KBM-7 (cell line): Measurements from ENCODE around the gene CBX6.
A peak's percentile ranks its signal among the peaks of the same experiment; 100 is the strongest.
"Not testable (repeated sequence)": the region's sequence is repeated elsewhere in the genome, so short reads cannot be mapped to it uniquely, and the experiment has no call there.

Source experiments
- DNase-seq: peaks from one replicate; pipeline ENCODE4 v3.0.0-alpha.2; 2015
- in situ Hi-C: fragments of 300-500 bp; cut with MboI; formaldehyde crosslinking; loops from 2 replicates; pipeline ENCODE4 v1.14.3; 2020; ENCODE audit warnings: low sequenced_read_pairs, low pct_unique_long_range_greater_than_20kb, mixed read lengths

CBX6 gene

DNA sequence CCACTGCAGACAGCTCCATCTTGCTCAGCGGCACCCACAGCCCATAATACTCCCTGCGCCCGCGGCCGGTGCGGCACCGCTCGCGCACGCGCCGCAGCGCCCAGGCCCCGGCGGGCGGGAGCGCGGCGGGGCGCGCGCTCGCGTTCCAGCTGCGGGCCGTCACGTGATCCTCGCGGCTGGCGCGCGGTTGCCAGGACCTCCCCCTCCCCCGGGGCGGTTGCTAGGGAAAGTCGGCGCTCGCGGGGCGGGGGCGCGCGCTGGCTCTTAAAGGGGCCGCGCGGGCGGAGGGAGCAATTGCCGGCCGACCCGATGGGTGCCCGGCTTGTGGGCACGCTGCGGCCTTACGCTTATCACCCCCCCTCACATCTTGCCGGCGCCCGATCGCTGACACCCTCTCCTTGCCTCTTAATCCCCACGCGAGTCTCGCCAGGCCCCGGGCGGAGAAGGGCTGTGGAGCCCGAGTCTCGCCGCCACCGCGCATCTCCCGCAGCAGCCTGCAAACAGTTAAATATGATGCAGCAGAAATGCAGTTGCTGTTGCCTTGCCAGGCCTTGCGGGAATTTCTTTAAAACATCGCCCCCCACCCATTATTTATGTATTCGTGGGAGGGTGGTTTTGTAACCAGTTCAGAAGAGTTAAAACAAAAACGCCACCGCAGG lies at the start of gene CBX6:
CBX6 (minus strand) TSS at position 45 of the 659 bp plus-strand sequence; CDS start at position 19, 26 bp downstream.
- in situ Hi-C loops = no loop called here
- peak; percentile 91 for DNase-seq

DNA sequence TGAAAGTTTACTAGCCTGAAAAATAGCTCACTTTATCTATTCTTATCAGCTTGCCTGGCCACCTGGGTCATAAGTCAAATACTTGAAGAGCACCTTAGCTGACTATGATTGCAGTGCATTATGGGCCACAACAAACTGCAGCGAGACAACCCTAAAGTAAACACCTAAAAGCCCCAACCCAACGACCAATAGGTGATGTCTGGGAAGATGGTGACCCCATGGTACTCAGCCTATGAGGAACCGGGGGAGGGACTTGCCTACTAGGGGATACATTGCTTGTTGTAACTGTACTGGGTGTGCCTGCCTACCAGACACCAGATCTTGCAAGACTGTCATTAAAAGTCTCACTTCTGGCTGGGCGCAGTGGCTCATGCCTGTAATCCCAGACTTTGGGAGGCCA lies 49.8 kb upstream of the CBX6 start:
- in situ Hi-C loops = no loop called here
- no peak for DNase-seq

DNA sequence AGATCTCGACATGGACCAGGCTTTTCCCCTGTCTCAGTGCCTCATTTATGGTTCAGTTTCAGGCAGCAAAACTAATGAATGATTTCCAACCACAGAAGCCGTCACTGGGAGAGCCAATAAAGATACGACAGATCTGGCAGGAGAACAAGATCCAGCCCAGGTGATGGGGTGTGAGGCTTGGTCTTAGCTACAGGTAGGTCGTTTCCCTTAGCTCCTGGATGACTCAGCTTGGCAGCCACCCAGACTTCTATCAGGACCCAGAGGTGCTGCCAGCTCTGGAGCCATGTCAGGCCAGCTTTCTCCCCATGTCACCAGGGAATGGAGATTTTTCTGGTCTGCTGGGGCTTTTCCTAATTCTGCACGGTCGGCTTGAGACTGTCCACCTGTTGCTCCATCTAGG lies 49.1 kb upstream of the CBX6 start:
- DNase-seq = no peak
- in situ Hi-C loops = no loop called here

DNA sequence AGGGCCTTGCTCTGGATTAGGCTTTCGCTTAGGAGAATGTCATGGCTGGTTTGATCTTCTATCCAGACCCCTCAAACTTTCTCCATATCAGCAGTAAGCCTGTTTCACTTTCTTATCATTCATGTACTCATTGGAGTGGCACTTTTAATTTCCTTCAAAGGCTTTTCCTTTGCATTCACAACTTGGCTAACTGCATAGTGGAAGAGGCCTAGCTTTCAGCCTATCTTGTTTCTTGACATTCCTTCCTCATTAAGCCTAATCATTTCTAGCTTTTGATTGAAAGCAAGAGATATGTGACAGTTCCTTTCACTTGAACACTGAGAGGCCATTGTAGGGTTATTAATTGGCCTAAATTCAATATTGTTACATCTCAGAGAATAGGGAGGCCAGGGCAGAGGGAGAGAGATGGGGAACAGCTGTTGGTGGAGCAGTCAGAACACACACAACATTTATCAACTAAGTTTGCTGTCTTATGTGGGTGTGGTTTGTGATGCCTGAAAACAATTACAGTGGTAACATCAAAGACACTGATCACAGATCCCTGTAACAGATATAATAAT lies 47.7 kb upstream of the CBX6 start:
- in situ Hi-C loops = no loop called here
- no peak for DNase-seq

DNA sequence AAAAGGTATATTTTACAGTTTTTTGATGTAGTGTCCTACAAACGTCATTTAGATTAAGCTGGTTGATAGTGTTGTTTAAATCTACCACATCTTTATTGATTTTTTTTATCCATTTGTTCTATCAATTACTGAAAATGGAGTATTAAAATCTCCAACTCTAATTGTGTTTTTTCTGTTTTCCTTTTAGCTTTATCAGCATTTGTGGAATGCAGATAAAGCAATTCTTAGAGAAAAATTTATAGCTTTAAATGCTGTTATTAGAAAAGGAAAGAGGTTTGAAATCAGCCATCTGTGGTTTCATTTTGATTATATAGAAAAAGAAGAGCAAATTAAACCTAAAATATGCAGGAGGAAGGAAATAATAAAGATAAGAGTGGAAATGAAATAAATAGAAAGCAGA lies 39.4 kb upstream of the CBX6 start:
- in situ Hi-C loops = no loop called here

DNA sequence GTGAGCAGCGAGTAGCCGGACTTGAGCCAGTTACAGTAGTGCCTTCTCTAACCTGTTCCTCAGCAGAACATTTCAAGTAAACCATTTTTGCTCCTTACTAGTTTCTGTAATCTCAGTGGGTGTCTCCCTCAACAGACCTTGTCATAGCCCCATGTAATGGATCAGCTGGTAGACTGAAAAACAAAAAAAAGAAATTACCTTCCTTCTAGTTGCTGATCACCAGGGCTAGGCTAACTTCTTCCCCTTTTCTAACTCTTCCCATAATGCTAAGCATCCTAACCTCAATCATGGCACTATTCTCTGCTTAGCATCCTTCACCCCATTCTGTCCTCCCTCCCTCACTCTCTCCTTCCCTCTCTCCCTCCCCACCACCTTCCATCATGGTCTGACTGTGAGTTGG lies 35.8 kb upstream of the CBX6 start:
- DNase-seq = no peak
- in situ Hi-C loops = no loop called here

More for the DNA sequence above, 39.4 kb upstream of the CBX6 start:
- no peak for DNase-seq

DNA sequence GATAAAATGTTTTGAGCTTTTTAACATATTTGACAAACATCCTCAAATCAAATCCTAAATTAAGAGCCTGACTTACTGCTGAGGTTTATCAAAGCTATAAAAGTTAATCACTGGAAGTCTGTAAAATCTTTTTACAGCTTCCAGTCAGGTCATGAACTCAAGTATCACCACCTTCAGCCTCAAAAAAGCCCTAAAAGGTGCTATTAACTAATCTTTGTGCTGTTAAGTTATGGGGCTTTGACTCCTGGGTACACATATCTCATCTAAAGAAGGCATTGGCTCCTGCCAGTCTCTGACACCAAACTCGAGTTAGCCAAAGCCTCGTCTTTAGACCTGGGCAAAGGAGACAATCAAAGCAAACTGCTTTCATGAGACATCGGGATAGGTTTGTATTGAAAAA lies 34.0 kb upstream of the CBX6 start:
- in situ Hi-C loops = no loop called here
- DNase-seq = no peak

DNA sequence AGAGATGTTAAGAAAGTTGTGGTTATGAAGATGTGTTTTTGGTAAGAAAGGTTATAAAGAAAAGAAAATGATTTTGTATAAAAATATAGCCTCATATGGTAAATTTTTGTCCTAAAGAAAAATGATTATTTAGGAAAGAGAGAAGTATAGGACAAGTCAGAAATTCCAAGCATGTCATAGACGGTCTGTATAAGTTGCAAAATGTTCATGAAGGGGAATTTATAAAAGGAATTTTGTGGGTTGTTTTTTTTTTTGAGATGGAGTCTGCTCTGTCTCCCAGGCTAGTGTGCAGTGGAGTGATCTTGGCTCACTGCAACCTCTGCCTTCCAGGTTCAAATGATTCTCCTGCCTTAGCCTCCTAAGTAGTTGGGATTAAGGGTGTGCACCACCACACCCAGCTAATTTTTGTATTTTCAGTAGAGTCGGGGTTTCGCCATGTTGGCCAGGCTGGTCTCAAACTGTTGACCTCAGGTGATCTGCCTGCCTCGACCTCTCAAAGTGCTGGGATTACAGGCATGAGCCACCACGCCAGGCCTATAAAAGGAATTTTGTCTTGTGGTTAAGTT lies 32.1 kb upstream of the CBX6 start:
- DNase-seq = peak; percentile 12
- in situ Hi-C loops = not testable (repeated sequence)

DNA sequence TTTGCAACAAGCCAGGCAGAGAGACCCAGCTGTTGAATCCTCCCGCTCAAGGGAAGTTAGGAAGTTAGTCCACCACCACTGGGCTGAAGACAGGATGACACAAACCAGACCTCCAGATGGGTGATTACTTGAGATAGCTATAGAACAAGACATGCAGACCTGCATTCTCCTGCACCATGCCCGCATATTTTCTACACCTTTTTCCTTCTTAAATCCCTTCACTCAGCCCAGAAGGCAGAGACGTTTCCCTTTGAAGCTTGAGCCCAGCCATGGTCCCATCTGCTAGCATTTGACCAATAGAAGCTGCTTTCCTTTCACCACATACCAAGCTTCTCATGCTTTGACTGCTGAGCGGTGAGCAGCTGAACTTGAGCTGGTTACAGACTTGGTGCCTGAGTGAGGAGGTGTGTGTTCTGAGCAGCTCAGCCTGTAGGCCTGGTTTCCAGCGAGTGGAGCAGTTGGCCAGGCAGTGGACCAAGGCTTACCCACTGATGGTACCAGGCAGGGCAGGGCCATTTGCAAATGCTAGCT lies 29.2 kb upstream of the CBX6 start:
- DNase-seq = no peak
- in situ Hi-C loops = no loop called here

DNA sequence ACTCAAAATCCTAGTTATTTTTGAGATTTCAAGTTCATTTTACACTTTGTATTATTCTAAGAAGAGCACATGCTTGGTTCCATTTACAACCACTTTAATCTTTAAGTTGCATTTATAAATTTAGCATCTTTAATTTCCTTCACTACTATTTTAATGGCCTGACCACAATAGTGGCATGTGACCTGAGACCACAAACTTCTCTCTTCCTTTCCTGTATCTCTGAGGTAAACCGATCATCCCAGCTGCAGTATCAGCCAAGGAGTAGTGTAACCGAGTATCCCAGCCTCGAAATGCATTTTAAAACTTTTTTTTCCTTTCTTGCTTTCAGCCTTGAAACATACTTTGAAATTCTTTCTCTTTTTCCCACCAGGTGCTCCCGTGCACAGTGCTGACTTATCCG lies 28.7 kb upstream of the CBX6 start:
- DNase-seq = peak; percentile 37
- in situ Hi-C loops = no loop called here

DNA sequence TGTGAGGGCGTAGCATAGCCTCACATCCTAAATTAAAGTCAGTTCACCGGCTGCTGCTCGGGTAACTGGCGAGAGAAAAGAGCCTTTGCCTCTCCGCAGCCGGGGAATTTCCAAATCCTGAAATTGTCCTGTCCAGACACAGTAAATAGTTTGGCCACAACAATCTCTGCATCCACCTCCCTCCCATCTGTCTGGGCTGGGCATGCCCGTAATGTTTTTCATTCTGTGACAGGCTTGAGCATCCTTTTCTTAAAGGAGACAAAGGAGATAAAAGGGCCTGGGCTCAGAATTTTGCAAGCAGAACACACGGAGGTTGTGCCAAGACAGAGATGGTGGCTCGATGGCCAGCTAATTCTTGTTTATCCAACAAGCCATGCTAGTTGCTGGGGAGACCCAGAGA lies 19.2 kb upstream of the CBX6 start:
- no peak for DNase-seq
- in situ Hi-C loops = no loop called here

DNA sequence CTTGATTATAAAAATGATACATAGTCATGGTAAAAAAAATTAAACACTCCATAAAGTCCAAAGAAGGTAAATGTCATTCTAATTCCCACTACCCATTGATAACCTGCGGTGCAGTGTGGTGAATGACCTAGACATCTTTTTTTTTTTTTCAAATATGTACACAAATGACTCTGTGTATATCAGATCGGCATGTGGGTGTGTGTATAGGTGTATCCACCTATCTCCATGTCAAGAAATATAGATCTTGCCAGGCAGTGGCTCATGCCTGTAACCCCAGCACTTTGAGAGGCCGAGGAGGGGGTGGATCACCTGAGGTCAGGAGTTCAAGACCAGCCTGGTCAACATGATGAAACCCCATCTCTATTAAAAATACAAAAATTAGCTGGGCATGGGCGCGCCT lies 18.4 kb upstream of the CBX6 start:
- DNase-seq = no peak
- in situ Hi-C loops = no loop called here

DNA sequence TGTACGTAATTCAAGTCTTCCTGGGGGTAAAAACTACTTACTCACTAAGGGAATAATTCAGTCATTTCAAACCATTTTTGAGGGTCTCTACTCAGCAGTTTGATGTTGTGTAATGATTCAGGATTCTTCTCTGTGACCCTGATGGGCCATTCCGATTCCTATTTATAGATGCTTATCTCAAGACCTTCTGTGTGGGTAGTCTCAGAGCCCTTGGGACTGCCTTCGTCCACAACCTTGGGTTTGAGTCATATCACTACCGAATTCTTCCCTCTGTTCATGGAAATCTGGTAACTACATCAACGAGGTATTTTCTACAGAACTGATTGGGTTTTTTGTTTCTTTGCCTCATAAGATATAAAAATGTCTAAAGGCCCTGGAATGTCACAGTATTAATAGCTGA lies 14.3 kb upstream of the CBX6 start:
- no peak for DNase-seq
- in situ Hi-C loops = no loop called here

DNA sequence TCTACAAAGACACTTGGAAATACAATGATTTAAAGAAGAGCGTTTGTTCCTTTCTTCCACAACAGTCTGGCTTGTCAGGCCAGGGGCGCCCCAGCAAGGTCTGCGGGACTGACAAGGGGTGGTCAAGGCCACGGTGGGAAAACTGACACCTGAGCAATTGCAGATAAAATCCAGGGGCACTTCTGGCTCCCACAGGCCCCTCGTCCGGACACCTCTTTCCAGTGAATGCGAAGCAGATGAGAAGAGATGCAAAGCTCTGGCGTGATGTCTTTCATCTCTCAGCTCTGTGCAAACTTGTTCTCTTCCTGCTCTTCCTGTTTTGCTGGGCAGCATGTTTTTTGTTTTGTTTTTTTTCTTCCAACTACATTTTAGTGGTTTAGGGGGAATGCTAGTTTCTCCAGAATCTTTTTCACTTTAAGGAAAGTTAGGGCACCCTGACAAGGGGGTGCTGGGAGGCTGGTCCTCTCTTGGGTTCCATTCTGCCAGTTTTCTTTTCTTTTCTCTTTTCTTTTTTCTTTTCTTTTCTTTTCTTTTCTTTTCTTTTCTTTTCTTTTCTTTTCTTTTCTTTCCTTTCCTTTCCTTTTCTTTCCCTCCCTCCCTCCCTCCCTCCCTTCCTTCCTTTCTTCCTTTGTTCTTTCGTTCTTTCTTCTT lies 11.1 kb upstream of the CBX6 start:
- in situ Hi-C loops = no loop called here

DNA sequence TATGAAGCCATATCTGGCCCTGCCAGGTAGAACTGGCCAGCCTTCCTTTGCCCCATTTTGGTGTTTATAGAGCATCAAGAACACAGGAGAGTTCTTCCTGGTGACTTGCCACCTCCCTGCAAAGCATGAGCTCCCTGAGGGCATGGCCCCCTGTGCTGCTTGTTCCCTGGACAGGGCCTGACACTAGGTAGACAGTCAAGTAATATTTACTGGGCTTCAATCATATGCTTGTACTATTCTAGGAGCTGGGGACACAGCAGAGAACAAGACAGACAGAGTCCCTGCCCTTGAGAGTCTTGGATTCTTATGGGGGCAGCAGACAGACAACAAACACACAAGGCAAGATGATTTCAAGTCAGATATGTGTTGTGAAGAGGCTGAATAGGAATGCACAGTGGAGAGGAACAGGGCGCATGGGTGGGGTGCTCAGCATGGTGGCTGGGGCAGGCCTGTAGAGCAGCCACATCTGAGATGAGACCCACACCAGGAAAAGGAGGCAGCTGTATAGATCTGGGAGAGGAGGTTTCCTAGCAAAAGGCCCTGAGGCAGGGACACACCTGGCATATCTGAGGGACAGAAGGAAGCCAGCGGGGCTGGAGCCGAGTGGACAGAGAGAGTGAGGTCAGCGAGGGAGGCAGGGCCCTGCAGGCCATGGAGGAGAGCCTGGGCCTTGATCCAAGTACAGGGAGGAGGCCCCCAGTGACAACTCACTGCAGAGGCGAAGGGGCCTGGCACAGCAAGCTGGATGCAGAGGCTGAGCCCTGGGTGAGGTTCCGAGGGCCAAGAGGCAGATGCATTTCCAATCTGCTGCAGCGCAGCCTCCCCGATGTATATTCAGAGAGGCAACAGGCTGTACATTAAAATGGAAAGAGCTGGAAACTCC lies 10.2 kb upstream of the CBX6 start:
- no peak for DNase-seq
- in situ Hi-C loops = no loop called here

More for the DNA sequence above, 11.1 kb upstream of the CBX6 start:
- no peak for DNase-seq

DNA sequence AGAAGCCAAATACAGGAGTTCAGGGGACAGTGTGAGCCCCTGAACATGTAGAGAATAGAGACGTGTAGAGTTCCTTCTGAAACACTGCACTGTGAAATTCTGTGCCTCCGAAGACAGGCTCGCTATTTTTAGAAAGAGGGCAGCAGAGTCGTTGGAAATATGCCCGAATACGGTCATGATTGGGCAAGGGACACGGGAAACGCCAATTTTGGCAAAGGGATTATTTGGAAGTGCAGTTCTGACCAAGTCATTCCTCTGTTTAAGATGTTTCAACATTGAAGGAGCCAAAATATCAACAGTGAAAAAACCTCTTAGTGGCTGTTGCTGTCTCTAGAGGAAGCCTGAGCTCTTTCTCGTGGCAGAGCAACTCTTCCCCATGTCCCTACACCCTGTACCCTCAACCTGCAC lies 9.5 kb upstream of the CBX6 start:
- DNase-seq = no peak
- in situ Hi-C loops = no loop called here

DNA sequence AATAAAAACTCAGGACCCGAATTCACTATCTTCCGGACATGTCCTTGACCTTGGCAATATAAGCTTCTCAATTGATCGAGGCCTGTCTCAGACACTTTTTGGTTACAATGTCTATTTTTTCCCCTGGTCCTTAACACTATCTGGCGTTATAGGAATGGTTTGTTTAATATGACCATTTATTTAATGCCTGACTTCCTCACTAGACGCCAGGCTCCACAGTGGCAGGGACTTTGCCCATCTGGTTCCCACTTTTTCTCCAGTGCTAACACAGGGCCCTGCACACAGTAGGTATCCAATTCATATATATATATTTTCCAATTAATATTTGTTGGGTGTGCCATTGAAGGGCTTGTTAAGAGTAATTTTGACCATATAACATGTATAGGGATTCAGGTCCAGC lies 7.9 kb upstream of the CBX6 start:
- in situ Hi-C loops = no loop called here
- no peak for DNase-seq

DNA sequence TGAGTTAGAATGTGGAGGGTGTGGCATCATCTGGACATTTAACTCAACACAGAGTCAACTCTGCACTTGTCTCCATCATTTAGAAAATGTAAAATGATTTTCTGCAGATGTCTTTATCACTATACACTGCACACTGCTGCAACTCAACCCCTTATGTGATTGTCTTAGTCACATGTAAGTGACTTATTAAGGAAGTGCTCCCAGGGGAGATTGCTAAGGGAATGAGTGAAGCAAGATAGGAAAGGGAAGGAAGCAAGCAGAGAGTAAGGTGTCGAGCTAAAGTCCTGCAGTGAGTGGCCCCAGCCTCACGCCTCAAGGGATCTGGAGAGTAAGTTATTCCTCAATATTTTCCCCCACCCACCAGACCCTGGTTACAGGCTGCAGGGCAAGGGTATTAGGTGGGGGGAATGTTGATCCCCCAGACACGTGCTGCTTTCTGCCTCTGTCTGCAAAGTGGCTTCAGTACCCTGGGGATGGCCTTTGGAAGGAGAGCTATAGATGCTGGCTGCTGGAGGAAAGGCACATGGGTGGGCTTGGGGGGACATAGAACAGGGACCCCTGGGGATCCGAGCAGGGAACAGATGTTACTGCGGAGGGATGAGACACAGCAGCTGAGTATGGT lies 7.2 kb upstream of the CBX6 start:
- DNase-seq = no peak
- in situ Hi-C loops = no loop called here

DNA sequence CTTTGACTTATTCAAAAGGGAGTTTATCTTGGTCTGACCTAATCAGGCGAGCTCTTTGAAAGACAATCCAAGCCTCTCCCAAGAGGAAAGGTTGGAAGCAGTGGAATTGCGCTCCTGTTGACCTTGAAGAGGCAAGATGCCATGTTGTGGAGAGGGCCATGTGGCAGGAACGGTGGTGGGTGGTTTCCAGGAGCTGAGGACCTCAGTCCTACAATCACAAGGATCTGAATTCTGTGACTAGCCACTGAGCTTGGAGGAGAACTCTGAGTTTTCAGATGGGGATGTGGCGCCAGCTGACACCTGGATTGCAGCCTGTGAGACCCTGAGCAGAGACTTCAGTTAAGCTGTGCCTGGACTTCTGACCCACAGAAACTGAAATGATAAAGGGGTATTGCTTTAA lies 6.0 kb upstream of the CBX6 start:
- in situ Hi-C loops = no loop called here
- no peak for DNase-seq
